ENCODE results near the gene SYNGR4. TPM values are rescaled to one million over a fixed set of nuclear protein-coding genes. Genes with fewer than 3 reads are reported as not detected.

Gene SYNGR4
- total RNA-seq, 1 experiment from 2014 or later: not detected

DNA sequence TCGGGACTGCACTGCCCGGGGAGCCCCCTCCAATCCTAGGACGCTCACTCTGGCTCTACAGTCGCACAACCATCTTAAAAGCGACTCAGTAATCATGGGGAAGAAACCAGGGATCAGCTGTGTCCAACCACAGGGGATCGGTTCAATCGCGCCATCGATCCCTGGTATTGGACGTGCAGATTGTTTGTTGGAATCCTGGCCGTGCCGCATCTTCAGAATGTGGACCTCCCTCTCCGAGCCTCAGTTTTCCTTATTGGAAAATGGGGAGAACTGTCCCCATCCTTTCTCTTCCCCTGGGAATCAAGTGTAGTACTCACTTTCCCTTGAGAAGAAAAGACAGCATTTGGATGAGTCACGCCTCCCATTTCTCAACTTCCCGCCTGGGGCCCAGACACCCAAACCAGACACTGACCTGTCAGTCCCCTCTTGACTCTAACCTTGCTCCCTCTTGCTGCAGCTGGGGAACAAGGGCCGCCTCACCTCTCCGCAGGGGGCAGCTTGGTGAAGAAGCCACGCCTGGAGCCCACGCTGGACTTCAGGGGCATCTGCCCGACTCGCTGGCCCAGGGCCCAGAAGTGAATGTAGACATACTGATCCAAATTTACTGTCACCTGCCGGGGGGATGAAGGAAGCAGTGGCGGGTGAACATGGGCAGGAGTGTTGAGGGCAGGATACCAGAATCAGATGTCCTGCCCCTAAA is 21.2 kb upstream of the SYNGR4 start:
- TF ChIP-seq JAZF1 (CRISPR knock-in tag; IDR thresholded peaks at IDR 0.05) (no peak), SOX15 (CRISPR knock-in tag; IDR thresholded peaks at IDR 0.05) (no peak), NR2C2 (CRISPR knock-in tag; IDR thresholded peaks at IDR 0.05) (no peak), JUN (CRISPR knock-in tag; IDR thresholded peaks at IDR 0.05) (no peak), ATF6 (CRISPR knock-in tag; IDR thresholded peaks at IDR 0.05) (no peak), RELA (CRISPR knock-in tag; IDR thresholded peaks at IDR 0.05; ENCODE audit: borderline replicate concordance) (no peak), CBFB (CRISPR knock-in tag; IDR thresholded peaks at IDR 0.05; ENCODE audit: low read depth) (no peak), NR3C1 (CRISPR knock-in tag; conservative IDR thresholded peaks at IDR 0.05; ENCODE audit: low read depth) (no peak), ZNF317 (CRISPR knock-in tag; IDR thresholded peaks at IDR 0.05; ENCODE audit: borderline replicate concordance, low read depth) (no peak), NR1H2 (CRISPR knock-in tag; IDR thresholded peaks at IDR 0.05) (no peak), TP53 (CRISPR knock-in tag; IDR thresholded peaks at IDR 0.05) (no peak)
- TF ChIP-seq, protein P1, sequence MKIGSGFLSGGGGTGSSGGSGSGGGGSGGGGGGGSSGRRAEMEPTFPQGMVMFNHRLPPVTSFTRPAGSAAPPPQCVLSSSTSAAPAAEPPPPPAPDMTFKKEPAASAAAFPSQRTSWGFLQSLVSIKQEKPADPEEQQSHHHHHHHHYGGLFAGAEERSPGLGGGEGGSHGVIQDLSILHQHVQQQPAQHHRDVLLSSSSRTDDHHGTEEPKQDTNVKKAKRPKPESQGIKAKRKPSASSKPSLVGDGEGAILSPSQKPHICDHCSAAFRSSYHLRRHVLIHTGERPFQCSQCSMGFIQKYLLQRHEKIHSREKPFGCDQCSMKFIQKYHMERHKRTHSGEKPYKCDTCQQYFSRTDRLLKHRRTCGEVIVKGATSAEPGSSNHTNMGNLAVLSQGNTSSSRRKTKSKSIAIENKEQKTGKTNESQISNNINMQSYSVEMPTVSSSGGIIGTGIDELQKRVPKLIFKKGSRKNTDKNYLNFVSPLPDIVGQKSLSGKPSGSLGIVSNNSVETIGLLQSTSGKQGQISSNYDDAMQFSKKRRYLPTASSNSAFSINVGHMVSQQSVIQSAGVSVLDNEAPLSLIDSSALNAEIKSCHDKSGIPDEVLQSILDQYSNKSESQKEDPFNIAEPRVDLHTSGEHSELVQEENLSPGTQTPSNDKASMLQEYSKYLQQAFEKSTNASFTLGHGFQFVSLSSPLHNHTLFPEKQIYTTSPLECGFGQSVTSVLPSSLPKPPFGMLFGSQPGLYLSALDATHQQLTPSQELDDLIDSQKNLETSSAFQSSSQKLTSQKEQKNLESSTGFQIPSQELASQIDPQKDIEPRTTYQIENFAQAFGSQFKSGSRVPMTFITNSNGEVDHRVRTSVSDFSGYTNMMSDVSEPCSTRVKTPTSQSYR (CRISPR knock-in tag; IDR thresholded peaks at IDR 0.05): no peak
- TF ChIP-seq, protein P2, sequence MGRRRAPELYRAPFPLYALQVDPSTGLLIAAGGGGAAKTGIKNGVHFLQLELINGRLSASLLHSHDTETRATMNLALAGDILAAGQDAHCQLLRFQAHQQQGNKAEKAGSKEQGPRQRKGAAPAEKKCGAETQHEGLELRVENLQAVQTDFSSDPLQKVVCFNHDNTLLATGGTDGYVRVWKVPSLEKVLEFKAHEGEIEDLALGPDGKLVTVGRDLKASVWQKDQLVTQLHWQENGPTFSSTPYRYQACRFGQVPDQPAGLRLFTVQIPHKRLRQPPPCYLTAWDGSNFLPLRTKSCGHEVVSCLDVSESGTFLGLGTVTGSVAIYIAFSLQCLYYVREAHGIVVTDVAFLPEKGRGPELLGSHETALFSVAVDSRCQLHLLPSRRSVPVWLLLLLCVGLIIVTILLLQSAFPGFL (CRISPR knock-in tag; IDR thresholded peaks at IDR 0.05; ENCODE audit: borderline replicate concordance): no peak
- TF ChIP-seq, protein P3, sequence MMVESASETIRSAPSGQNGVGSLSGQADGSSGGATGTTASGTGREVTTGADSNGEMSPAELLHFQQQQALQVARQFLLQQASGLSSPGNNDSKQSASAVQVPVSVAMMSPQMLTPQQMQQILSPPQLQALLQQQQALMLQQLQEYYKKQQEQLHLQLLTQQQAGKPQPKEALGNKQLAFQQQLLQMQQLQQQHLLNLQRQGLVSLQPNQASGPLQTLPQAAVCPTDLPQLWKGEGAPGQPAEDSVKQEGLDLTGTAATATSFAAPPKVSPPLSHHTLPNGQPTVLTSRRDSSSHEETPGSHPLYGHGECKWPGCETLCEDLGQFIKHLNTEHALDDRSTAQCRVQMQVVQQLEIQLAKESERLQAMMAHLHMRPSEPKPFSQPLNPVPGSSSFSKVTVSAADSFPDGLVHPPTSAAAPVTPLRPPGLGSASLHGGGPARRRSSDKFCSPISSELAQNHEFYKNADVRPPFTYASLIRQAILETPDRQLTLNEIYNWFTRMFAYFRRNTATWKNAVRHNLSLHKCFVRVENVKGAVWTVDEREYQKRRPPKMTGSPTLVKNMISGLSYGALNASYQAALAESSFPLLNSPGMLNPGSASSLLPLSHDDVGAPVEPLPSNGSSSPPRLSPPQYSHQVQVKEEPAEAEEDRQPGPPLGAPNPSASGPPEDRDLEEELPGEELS (CRISPR knock-in tag; IDR thresholded peaks at IDR 0.05): no peak
- TF ChIP-seq, protein P4, sequence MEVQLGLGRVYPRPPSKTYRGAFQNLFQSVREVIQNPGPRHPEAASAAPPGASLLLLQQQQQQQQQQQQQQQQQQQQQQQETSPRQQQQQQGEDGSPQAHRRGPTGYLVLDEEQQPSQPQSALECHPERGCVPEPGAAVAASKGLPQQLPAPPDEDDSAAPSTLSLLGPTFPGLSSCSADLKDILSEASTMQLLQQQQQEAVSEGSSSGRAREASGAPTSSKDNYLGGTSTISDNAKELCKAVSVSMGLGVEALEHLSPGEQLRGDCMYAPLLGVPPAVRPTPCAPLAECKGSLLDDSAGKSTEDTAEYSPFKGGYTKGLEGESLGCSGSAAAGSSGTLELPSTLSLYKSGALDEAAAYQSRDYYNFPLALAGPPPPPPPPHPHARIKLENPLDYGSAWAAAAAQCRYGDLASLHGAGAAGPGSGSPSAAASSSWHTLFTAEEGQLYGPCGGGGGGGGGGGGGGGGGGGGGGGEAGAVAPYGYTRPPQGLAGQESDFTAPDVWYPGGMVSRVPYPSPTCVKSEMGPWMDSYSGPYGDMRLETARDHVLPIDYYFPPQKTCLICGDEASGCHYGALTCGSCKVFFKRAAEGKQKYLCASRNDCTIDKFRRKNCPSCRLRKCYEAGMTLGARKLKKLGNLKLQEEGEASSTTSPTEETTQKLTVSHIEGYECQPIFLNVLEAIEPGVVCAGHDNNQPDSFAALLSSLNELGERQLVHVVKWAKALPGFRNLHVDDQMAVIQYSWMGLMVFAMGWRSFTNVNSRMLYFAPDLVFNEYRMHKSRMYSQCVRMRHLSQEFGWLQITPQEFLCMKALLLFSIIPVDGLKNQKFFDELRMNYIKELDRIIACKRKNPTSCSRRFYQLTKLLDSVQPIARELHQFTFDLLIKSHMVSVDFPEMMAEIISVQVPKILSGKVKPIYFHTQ (CRISPR knock-in tag; IDR thresholded peaks at IDR 0.05): no peak
- Mint-ChIP-seq H3K4me3 (no peak overlapping the region), H3K36me3 (no peaks in the 10 kb centered on the region), H3K9me3 (no peaks in the 10 kb centered on the region), H3K27me3 (ENCODE audit: low read depth) (no peaks in the 10 kb centered on the region; the same call in 1 of the 2 replicates), H3K27ac (no peak overlapping the region), H3K4me1 (no peaks in the 10 kb centered on the region)
- no peak for ATAC-seq
- CTCF ChIA-PET: interaction anchor here (0.8 to 1.0 kb wide), 2 partner anchors 8 to 29 kb away, joined by 3 to 5 read pairs; no protein-coding TSS in a partner anchor
- POLR2A ChIA-PET: no interaction called here
- DNase-seq (ENCODE audit: low spot score): no peak

Measured in WTC11 (cell line).